Coronary artery (tissue), 2 donors: ENCODE results near the gene TSPAN13.

Source experiments
- DNase-seq: peaks from one replicate; pipeline ENCODE4 v3.0.0-alpha.2; 2017; ENCODE audit warnings: low spot score
- H3K27ac ChIP-seq, 2 donors: fragments of 200-600 bp; sonication (generic); one replicate each; pipeline ENCODE4 v1.5.1; 2016 to 2019
- H3K4me3 ChIP-seq: fragments of 200-600 bp; sonication (generic); 2 replicates; pipeline ENCODE4 v1.5.1; 2016; ENCODE audit warnings: mild to moderate bottlenecking, moderate library complexity
- CTCF ChIP-seq: fragments of 200-600 bp; sonication (generic); IDR thresholded peaks from one replicate; pipeline ENCODE4 v1.5.1; 2019; ENCODE audit warnings: antibody characterized with exemption

The TSPAN13 gene

GRCh38 chr7:16753102-16753931, at the start of gene TSPAN13:
Gene TSPAN13 (plus strand): TSS chr7:16753755. CDS start chr7:16753968, 213 bp downstream.
- H3K4me3 ChIP-seq: peak within 1 kb of the TSS; percentile 78
- DNase-seq: no peak
- TF ChIP-seq CTCF: no peak
- no peak within 1 kb of the TSS for H3K27ac ChIP-seq

- DNase-seq: no peak
- no peak overlapping the region for H3K27ac ChIP-seq
- H3K4me3 ChIP-seq: no peak overlapping the region
- no peak for TF ChIP-seq CTCF
Measured at GRCh38 chr7:16708511-16708910, 45.0 kb upstream of the TSPAN13 start.

- Histone ChIP-seq H3K27ac (no peak overlapping the region), H3K4me3 (no peak overlapping the region)
- no peak for TF ChIP-seq CTCF
- no peak for DNase-seq
Measured at GRCh38 chr7:16708980-16709379, 44.6 kb upstream of the TSPAN13 start.

- Histone ChIP-seq H3K4me3 (no peak overlapping the region), H3K27ac (no peak overlapping the region)
- DNase-seq: no peak
- TF ChIP-seq CTCF: no peak
Measured at GRCh38 chr7:16710651-16711050, 42.9 kb upstream of the TSPAN13 start.

GRCh38 chr7:16711730-16712129, 41.8 kb upstream of the TSPAN13 start:
- no peak for TF ChIP-seq CTCF
- Histone ChIP-seq H3K4me3 (no peak overlapping the region), H3K27ac (no peak overlapping the region)
- DNase-seq: no peak

- DNase-seq: no peak
- no peak overlapping the region for H3K4me3 ChIP-seq
- TF ChIP-seq CTCF: no peak
- no peak overlapping the region for H3K27ac ChIP-seq
Measured at GRCh38 chr7:16712916-16713315, 40.6 kb upstream of the TSPAN13 start.

- H3K4me3 ChIP-seq: no peak overlapping the region
- no peak overlapping the region for H3K27ac ChIP-seq
- no peak for DNase-seq
- no peak for TF ChIP-seq CTCF
Measured at GRCh38 chr7:16715928-16716327, 37.6 kb upstream of the TSPAN13 start.
